Breast epithelium (tissue), 3 donors: ENCODE measurements around the gene CDK7.

Source experiments
- POLR2AphosphoS5 ChIP-seq, 3 donors: sonication (generic); formaldehyde crosslinking; IDR thresholded peaks; one replicate each; pipeline ENCODE4 v1.6.1; 2017; ENCODE audit warnings: antibody characterized with exemption in 3 of 3
- TF ChIP-seq, protein P1 (sequence below), 3 donors: fragments of 450-650 bp; IDR thresholded peaks; one replicate each; pipeline ENCODE4 v1.5.1; 2016 to 2017; ENCODE audit warnings: antibody characterized with exemption in 3 of 3, mild to moderate bottlenecking in 3 of 3, moderate library complexity in 3 of 3

DNA sequence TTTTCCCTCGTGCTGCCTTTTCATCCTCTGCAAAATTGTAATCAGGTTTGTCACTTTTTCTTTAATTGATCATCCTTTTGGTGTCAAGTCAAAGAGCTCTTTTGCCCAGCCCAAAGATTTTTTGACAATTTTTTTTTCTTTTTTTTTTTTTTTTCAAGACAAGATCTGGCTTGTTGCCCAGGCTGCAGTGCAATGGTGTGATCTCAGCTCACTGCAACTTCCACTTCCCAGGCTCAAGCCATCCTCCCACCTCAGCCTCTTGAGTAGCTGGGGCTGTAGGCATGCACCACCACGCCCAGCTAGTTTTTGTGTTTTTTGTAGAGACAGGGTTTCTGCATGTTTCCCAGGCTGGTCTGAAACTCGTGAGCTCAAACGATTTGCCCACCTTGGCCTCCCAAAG, 36.7 kb downstream of the CDK7 start:
- TF ChIP-seq, protein P1, sequence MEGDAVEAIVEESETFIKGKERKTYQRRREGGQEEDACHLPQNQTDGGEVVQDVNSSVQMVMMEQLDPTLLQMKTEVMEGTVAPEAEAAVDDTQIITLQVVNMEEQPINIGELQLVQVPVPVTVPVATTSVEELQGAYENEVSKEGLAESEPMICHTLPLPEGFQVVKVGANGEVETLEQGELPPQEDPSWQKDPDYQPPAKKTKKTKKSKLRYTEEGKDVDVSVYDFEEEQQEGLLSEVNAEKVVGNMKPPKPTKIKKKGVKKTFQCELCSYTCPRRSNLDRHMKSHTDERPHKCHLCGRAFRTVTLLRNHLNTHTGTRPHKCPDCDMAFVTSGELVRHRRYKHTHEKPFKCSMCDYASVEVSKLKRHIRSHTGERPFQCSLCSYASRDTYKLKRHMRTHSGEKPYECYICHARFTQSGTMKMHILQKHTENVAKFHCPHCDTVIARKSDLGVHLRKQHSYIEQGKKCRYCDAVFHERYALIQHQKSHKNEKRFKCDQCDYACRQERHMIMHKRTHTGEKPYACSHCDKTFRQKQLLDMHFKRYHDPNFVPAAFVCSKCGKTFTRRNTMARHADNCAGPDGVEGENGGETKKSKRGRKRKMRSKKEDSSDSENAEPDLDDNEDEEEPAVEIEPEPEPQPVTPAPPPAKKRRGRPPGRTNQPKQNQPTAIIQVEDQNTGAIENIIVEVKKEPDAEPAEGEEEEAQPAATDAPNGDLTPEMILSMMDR (IDR thresholded peaks at IDR 0.05), result no peak
- TF ChIP-seq POLR2AphosphoS5 (IDR thresholded peaks at IDR 0.05), result no peak
